Globus pallidus (tissue), 1 donor: ENCODE results near the gene EEA1.

ENCODE experiments used
- DNase-seq: peaks from one replicate; pipeline ENCODE4 v3.0.0-alpha.2; 2015; ENCODE audit warnings: low spot score

Gene EEA1

GRCh38 chr12:92879698-92880322 lies 49.3 kb downstream of the EEA1 start:
- no peak for DNase-seq

- no peak for DNase-seq
These were observed 51.2 kb downstream of the EEA1 start for GRCh38 chr12:92877904-92878303.

GRCh38 chr12:92876496-92876895 lies 52.6 kb downstream of the EEA1 start:
- no peak for DNase-seq

GRCh38 chr12:92871116-92871515 lies 58.0 kb downstream of the EEA1 start:
- DNase-seq = no peak

GRCh38 chr12:92866418-92866817 lies 62.7 kb downstream of the EEA1 start:
- DNase-seq = no peak

GRCh38 chr12:92863251-92863650 lies 65.8 kb downstream of the EEA1 start:
- DNase-seq = no peak

- no peak for DNase-seq
These were observed 67.7 kb downstream of the EEA1 start for GRCh38 chr12:92861381-92861780.

GRCh38 chr12:92860521-92860920 lies 68.6 kb downstream of the EEA1 start:
- no peak for DNase-seq

- no peak for DNase-seq
These were observed 69.3 kb downstream of the EEA1 start for GRCh38 chr12:92859650-92860386.

GRCh38 chr12:92857818-92858217 lies 71.3 kb downstream of the EEA1 start:
- DNase-seq = no peak

GRCh38 chr12:92854344-92854743 lies 74.8 kb downstream of the EEA1 start:
- no peak for DNase-seq

- no peak for DNase-seq
These were observed 80.4 kb downstream of the EEA1 start for GRCh38 chr12:92848740-92849139.

GRCh38 chr12:92847368-92847767 lies 81.7 kb downstream of the EEA1 start:
- DNase-seq = no peak

GRCh38 chr12:92845329-92845728 lies 83.8 kb downstream of the EEA1 start:
- no peak for DNase-seq

GRCh38 chr12:92844151-92844763 lies 84.8 kb downstream of the EEA1 start:
- DNase-seq = no peak

GRCh38 chr12:92829686-92830282 lies 99.3 kb downstream of the EEA1 start:
- no peak for DNase-seq

GRCh38 chr12:92828565-92828964 lies 100.5 kb downstream of the EEA1 start:
- no peak for DNase-seq

- no peak for DNase-seq
These were observed 101.2 kb downstream of the EEA1 start for GRCh38 chr12:92827836-92828431.

GRCh38 chr12:92821142-92821541 lies 108.0 kb downstream of the EEA1 start:
- DNase-seq = no peak

GRCh38 chr12:92814584-92814983 lies 114.5 kb downstream of the EEA1 start:
- no peak for DNase-seq

GRCh38 chr12:92810370-92810769 lies 118.7 kb downstream of the EEA1 start:
- no peak for DNase-seq

GRCh38 chr12:92803903-92804302 lies 125.2 kb downstream of the EEA1 start:
- DNase-seq = no peak

GRCh38 chr12:92802906-92803305 lies 126.2 kb downstream of the EEA1 start:
- DNase-seq = peak; percentile 46
